Neural crest cell (in vitro differentiated cells): ENCODE data around the gene CIART. TPM values are rescaled to one million over a fixed set of nuclear protein-coding genes. Genes with fewer than 3 reads are reported as not detected.

Experiments
- DNase-seq: peaks from one replicate; pipeline ENCODE4 v3.0.0; 2021; ENCODE audit warnings: low read depth, mixed read lengths, low spot score
- H3K27ac Mint-ChIP-seq: one replicate; pipeline ENCODE4 v1.8.0; 2021; ENCODE audit warnings: mild to moderate bottlenecking, mixed read lengths; ENCODE audit not compliant: unreplicated experiment
- H3K27me3 Mint-ChIP-seq: 2 replicates; pipeline ENCODE4 v1.8.0; 2021; ENCODE audit warnings: low read depth, mild to moderate bottlenecking, mixed read lengths
- H3K36me3 Mint-ChIP-seq: 2 replicates; pipeline ENCODE4 v1.8.0; 2021; ENCODE audit warnings: low read depth, mild to moderate bottlenecking, mixed read lengths
- H3K4me1 Mint-ChIP-seq: 2 replicates; pipeline ENCODE4 v1.8.0; 2021; ENCODE audit warnings: mixed read lengths
- H3K4me3 Mint-ChIP-seq: one replicate; pipeline ENCODE4 v1.8.0; 2021; ENCODE audit warnings: mild to moderate bottlenecking, mixed read lengths
- H3K9me3 Mint-ChIP-seq: 2 replicates; pipeline ENCODE4 v1.8.0; 2021; ENCODE audit warnings: mixed read lengths
- CTCF ChIP-seq: fragments of 200-600 bp; sonication (generic); conservative IDR thresholded peaks from 2 replicates; pipeline ENCODE4 v1.5.0; 2021; ENCODE audit warnings: antibody characterized with exemption, mild to moderate bottlenecking
- total RNA-seq: library from RNA; stranded (reverse); gene quantifications from 2 replicates; pipeline ENCODE4 v1.2.1, GENCODE V29; 2021

The CIART gene
- total RNA-seq, 1 donor from 2014 or later: 3.7 TPM

- H3K36me3 Mint-ChIP-seq: peaks cover 8% of the 10 kb centered on the region
- H3K27ac Mint-ChIP-seq: peak overlapping the region; percentile 99
- peak overlapping the region; percentile 100 for H3K4me3 Mint-ChIP-seq
- DNase-seq: no peak
- no peak for TF ChIP-seq CTCF
- peaks cover 16% of the 10 kb centered on the region for H3K4me1 Mint-ChIP-seq
- H3K27me3 Mint-ChIP-seq: peaks cover 2% of the 10 kb centered on the region
- H3K9me3 Mint-ChIP-seq: no peaks in the 10 kb centered on the region
Measured at GRCh38 chr1:150321826-150322166, 39.4 kb downstream of the CIART start.

GRCh38 chr1:150322310-150322709 is 40.0 kb downstream of the CIART start:
- TF ChIP-seq CTCF: no peak
- H3K36me3 Mint-ChIP-seq: peaks cover 8% of the 10 kb centered on the region
- no peak for DNase-seq
- peaks cover 2% of the 10 kb centered on the region for H3K27me3 Mint-ChIP-seq
- no peaks in the 10 kb centered on the region for H3K9me3 Mint-ChIP-seq
- H3K4me1 Mint-ChIP-seq: peaks cover 16% of the 10 kb centered on the region
- peak overlapping the region; percentile 99 for H3K27ac Mint-ChIP-seq
- H3K4me3 Mint-ChIP-seq: peak overlapping the region; percentile 100

- no peak overlapping the region for H3K4me3 Mint-ChIP-seq
- no peaks in the 10 kb centered on the region for H3K27me3 Mint-ChIP-seq
- no peaks in the 10 kb centered on the region for H3K4me1 Mint-ChIP-seq
- no peaks in the 10 kb centered on the region for H3K9me3 Mint-ChIP-seq
- DNase-seq: no peak
- no peak overlapping the region for H3K27ac Mint-ChIP-seq
- no peak for TF ChIP-seq CTCF
- peaks cover 24% of the 10 kb centered on the region for H3K36me3 Mint-ChIP-seq
Measured at GRCh38 chr1:150332651-150333290, 50.4 kb downstream of the CIART start.

Other genes with a start within 250 kb of the CIART start
- 48.8 and 53.1 TPM in 2 replicates for gene VPS45, start 214.8 kb upstream of the CIART start, total RNA-seq
- 106 and 113 TPM in 2 replicates for gene PLEKHO1, start 132.6 kb upstream of the CIART start, total RNA-seq
- gene ANP32E, start 46.4 kb upstream of the CIART start, total RNA-seq: 110 and 114 TPM in 2 replicates
- gene CA14, start 24.8 kb upstream of the CIART start, total RNA-seq: 28.9 and 31.9 TPM in 2 replicates
- gene APH1A, start 13.5 kb upstream of the CIART start, total RNA-seq: 142 and 145 TPM in 2 replicates
- gene C1orf54, start 9.8 kb upstream of the CIART start, total RNA-seq: 15.0 and 16.1 TPM in 2 replicates
- gene MRPS21, start 11.3 kb downstream of the CIART start, total RNA-seq: 96.2 and 101 TPM in 2 replicates
- 85.9 and 86.6 TPM in 2 replicates for gene PRPF3, start 39.0 kb downstream of the CIART start, total RNA-seq
- gene RPRD2, start 81.6 kb downstream of the CIART start, total RNA-seq: 40.8 and 43.6 TPM in 2 replicates
- gene TARS2, start 204.9 kb downstream of the CIART start, total RNA-seq: 30.0 and 31.1 TPM in 2 replicates
- 5.3 and 5.5 TPM in 2 replicates for gene ECM1, start 225.6 kb downstream of the CIART start, total RNA-seq
- 1.2 and 1.3 TPM in 2 replicates for gene FALEC, start 233.2 kb downstream of the CIART start, total RNA-seq